WTC11 (cell line): ENCODE data around the gene ELN. TPM values are rescaled to one million over a fixed set of nuclear protein-coding genes. Genes with fewer than 3 reads are reported as not detected.

ENCODE experiments used
- ATAC-seq: fragments of 200-7000 bp; cut with Tn5 transposase; 2 replicates; pipeline ENCODE4 v1.10.0; 2021; ENCODE audit warnings: mild to moderate bottlenecking, moderate library complexity
- CTCF ChIA-PET: fragments of 300-600 bp; sonication (Branson Sonifier 250); formaldehyde crosslinking; loops from one replicate; lab custom pipeline; 2021; ENCODE audit warnings: antibody characterized with exemption; lab: Charles Lee
- POLR2A ChIA-PET: fragments of 350-600 bp; sonication (Branson Sonifier 250); formaldehyde crosslinking; loops from one replicate; lab custom pipeline; 2021; ENCODE audit warnings: antibody characterized with exemption; lab: Charles Lee
- DNase-seq: peaks from one replicate; pipeline ENCODE4 v3.0.0; 2021; ENCODE audit warnings: low spot score
- H3K27ac Mint-ChIP-seq: 2 replicates; pipeline ENCODE4 v1.8.0; 2021; ENCODE audit warnings: mixed read lengths
- H3K27me3 Mint-ChIP-seq: 2 replicates; pipeline ENCODE4 v1.8.0; 2021; ENCODE audit warnings: low read depth, mild to moderate bottlenecking, moderate library complexity, mixed read lengths
- H3K36me3 Mint-ChIP-seq: 2 replicates; pipeline ENCODE4 v1.8.0; 2021; ENCODE audit warnings: mixed read lengths
- H3K4me1 Mint-ChIP-seq: 2 replicates; pipeline ENCODE4 v1.8.0; 2022; ENCODE audit warnings: mixed read lengths
- H3K4me3 Mint-ChIP-seq: 2 replicates; pipeline ENCODE4 v1.8.0; 2021; ENCODE audit warnings: mild to moderate bottlenecking, moderate library complexity, mixed read lengths
- H3K9me3 Mint-ChIP-seq: 2 replicates; pipeline ENCODE4 v1.8.0; 2021; ENCODE audit warnings: mixed read lengths
- ATF3 ChIP-seq: sonication (generic); formaldehyde crosslinking; conservative IDR thresholded peaks from 2 replicates; pipeline ENCODE4 v1.8.1; 2022; ENCODE audit warnings: mild to moderate bottlenecking, missing genetic modification reagents
- ETV6 ChIP-seq: sonication (generic); formaldehyde crosslinking; IDR thresholded peaks from 2 replicates; pipeline ENCODE4 v1.8.1; 2022; ENCODE audit warnings: mild to moderate bottlenecking, missing genetic modification reagents
- FOXP4 ChIP-seq: sonication (generic); formaldehyde crosslinking; IDR thresholded peaks from 2 replicates; pipeline ENCODE4 v1.8.0; 2022; ENCODE audit warnings: mild to moderate bottlenecking, missing genetic modification reagents
- GTF2I ChIP-seq: fragments of 250-450 bp; sonication (Bioruptor Pico); conservative IDR thresholded peaks from 2 replicates; pipeline ENCODE4 v1.4.0; 2021; ENCODE audit warnings: mild to moderate bottlenecking
- IRF2 ChIP-seq: sonication (generic); formaldehyde crosslinking; IDR thresholded peaks from 2 replicates; pipeline ENCODE4 v1.8.0; 2022; ENCODE audit warnings: low read depth, missing genetic modification reagents, borderline replicate concordance
- JAZF1 ChIP-seq: fragments of 250-450 bp; sonication (Bioruptor Pico); IDR thresholded peaks from 2 replicates; pipeline ENCODE4 v1.9.0; 2021; ENCODE audit warnings: moderate library complexity, mild to moderate bottlenecking, inconsistent platforms
- JUN ChIP-seq: sonication (generic); formaldehyde crosslinking; IDR thresholded peaks from 2 replicates; pipeline ENCODE4 v1.8.0; 2023; ENCODE audit warnings: mild to moderate bottlenecking, missing genetic modification reagents
- NR3C1 ChIP-seq: sonication (generic); formaldehyde crosslinking; conservative IDR thresholded peaks from 2 replicates; pipeline ENCODE4 v1.8.1; 2023; ENCODE audit warnings: low read depth, mild to moderate bottlenecking, missing genetic modification reagents
- SMAD4 ChIP-seq: sonication (generic); formaldehyde crosslinking; IDR thresholded peaks from 2 replicates; pipeline ENCODE4 v1.8.0; 2022; ENCODE audit warnings: mild to moderate bottlenecking, missing genetic modification reagents
- ZNF121 ChIP-seq: sonication (generic); formaldehyde crosslinking; IDR thresholded peaks from 2 replicates; pipeline ENCODE4 v1.8.0; 2023; ENCODE audit warnings: missing genetic modification reagents
- ZNF138 ChIP-seq: sonication (generic); formaldehyde crosslinking; conservative IDR thresholded peaks from 2 replicates; pipeline ENCODE4 v1.8.1; 2022; ENCODE audit warnings: mild to moderate bottlenecking, moderate library complexity, missing genetic modification reagents
- ZNF219 ChIP-seq: sonication (generic); formaldehyde crosslinking; IDR thresholded peaks from 2 replicates; pipeline ENCODE4 v1.8.0; 2023; ENCODE audit warnings: missing genetic modification reagents, mild to moderate bottlenecking, borderline replicate concordance
- ZNF232 ChIP-seq: sonication (generic); formaldehyde crosslinking; IDR thresholded peaks from 2 replicates; pipeline ENCODE4 v1.8.0; 2022; ENCODE audit warnings: mild to moderate bottlenecking, missing genetic modification reagents
- ZNF671 ChIP-seq: fragments of 250-450 bp; sonication (Bioruptor Pico); IDR thresholded peaks from 2 replicates; pipeline ENCODE4 v1.8.0; 2021; ENCODE audit warnings: mild to moderate bottlenecking
- total RNA-seq: library from RNA; stranded (reverse); gene quantifications from 3 replicates; pipeline ENCODE4 v1.2.3, GENCODE V29; 2021
- TF ChIP-seq, protein P1 (sequence below): fragments of 200-600 bp; IDR thresholded peaks from 2 replicates; pipeline ENCODE4 v1.8.0; 2022; ENCODE audit warnings: antibody characterized with exemption
- TF ChIP-seq, protein P2 (sequence below): sonication (generic); formaldehyde crosslinking; IDR thresholded peaks from 2 replicates; pipeline ENCODE4 v1.8.0; 2022; ENCODE audit warnings: mild to moderate bottlenecking, missing genetic modification reagents

ELN gene
- total RNA-seq, 1 experiment from 2014 or later, result 3.3 TPM

GRCh38 chr7:73985737-73986141 is 42.2 kb upstream of the ELN start:
- Mint-ChIP-seq H3K27ac (no peak overlapping the region), H3K9me3 (no peaks in the 10 kb centered on the region), H3K36me3 (no peaks in the 10 kb centered on the region), H3K4me1 (no peaks in the 10 kb centered on the region), H3K27me3 (no peaks in the 10 kb centered on the region), H3K4me3 (no peak overlapping the region)
- no peak for TF ChIP-seq ZNF219 (CRISPR knock-in tag)
- TF ChIP-seq, protein P1, sequence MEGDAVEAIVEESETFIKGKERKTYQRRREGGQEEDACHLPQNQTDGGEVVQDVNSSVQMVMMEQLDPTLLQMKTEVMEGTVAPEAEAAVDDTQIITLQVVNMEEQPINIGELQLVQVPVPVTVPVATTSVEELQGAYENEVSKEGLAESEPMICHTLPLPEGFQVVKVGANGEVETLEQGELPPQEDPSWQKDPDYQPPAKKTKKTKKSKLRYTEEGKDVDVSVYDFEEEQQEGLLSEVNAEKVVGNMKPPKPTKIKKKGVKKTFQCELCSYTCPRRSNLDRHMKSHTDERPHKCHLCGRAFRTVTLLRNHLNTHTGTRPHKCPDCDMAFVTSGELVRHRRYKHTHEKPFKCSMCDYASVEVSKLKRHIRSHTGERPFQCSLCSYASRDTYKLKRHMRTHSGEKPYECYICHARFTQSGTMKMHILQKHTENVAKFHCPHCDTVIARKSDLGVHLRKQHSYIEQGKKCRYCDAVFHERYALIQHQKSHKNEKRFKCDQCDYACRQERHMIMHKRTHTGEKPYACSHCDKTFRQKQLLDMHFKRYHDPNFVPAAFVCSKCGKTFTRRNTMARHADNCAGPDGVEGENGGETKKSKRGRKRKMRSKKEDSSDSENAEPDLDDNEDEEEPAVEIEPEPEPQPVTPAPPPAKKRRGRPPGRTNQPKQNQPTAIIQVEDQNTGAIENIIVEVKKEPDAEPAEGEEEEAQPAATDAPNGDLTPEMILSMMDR, result no peak
- no peak for TF ChIP-seq JUN (CRISPR knock-in tag)
- DNase-seq (no peak), ATAC-seq (peak; percentile 36; the same call in 1 of the 2 replicates)
- POLR2A ChIA-PET, result no interaction called here
- CTCF ChIA-PET, result interaction anchor here (2.7 kb wide), 1 partner anchor 41 kb away, joined by 15 read pairs; no protein-coding TSS in a partner anchor

DNA sequence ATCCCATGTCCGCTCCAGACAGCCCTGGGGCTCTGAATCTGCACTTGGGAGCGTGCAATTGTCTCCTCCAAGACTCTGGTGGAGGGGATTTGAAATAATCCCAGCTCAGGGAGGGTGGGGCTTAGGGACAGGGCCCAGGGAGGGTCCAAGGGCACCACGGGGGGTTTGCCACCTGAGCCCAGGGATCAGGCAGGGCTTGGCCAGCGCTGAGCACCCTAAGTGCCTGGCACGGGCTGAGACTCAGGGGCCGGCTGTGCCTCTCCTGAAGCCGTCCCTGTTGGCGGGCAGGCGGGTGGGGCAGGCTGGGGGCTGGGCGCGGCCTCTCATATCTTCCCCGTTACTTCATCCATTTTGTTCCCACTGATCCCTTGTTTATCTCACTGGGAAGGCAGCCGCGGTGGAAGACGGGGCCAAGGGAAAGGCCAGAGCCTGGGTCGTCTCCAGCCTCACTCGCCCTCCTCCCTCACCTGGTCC is 41.8 kb upstream of the ELN start:
- Mint-ChIP-seq H3K4me3 (no peak overlapping the region), H3K27ac (no peak overlapping the region), H3K36me3 (no peaks in the 10 kb centered on the region), H3K9me3 (no peaks in the 10 kb centered on the region), H3K4me1 (no peaks in the 10 kb centered on the region), H3K27me3 (no peaks in the 10 kb centered on the region)
- CTCF ChIA-PET, result interaction anchor here (0.6 to 2.7 kb wide), 2 partner anchors 40 to 455 kb away, joined by 3 to 15 read pairs; no protein-coding TSS in a partner anchor
- POLR2A ChIA-PET, result no interaction called here
- ATAC-seq (no peak), DNase-seq (no peak)
- TF ChIP-seq, protein P2, sequence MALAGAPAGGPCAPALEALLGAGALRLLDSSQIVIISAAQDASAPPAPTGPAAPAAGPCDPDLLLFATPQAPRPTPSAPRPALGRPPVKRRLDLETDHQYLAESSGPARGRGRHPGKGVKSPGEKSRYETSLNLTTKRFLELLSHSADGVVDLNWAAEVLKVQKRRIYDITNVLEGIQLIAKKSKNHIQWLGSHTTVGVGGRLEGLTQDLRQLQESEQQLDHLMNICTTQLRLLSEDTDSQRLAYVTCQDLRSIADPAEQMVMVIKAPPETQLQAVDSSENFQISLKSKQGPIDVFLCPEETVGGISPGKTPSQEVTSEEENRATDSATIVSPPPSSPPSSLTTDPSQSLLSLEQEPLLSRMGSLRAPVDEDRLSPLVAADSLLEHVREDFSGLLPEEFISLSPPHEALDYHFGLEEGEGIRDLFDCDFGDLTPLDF (CRISPR knock-in tag), result no peak
- TF ChIP-seq JAZF1 (CRISPR knock-in tag) (no peak), ATF3 (no peak), ZNF232 (CRISPR knock-in tag) (no peak), GTF2I (CRISPR knock-in tag) (no peak), FOXP4 (CRISPR knock-in tag) (no peak)
- TF ChIP-seq, protein P1, result no peak

- ChIA-PET CTCF (interaction anchor here (2.7 to 3.3 kb wide), 2 partner anchors 8 to 39 kb away, joined by 15 to 18 read pairs; no protein-coding TSS in a partner anchor), POLR2A (no interaction called here)
- H3K36me3 Mint-ChIP-seq, result no peaks in the 10 kb centered on the region
- no peak overlapping the region for H3K27ac Mint-ChIP-seq
- H3K9me3 Mint-ChIP-seq, result no peaks in the 10 kb centered on the region
- ATAC-seq (no peak), DNase-seq (no peak)
- H3K4me3 Mint-ChIP-seq, result no peak overlapping the region
- TF ChIP-seq ETV6 (CRISPR knock-in tag), result no peak
- no peak for TF ChIP-seq ZNF138 (CRISPR knock-in tag)
- TF ChIP-seq IRF2 (CRISPR knock-in tag), result no peak
- TF ChIP-seq SMAD4 (CRISPR knock-in tag), result no peak
- no peak for TF ChIP-seq NR3C1 (CRISPR knock-in tag)
- no peak for TF ChIP-seq ZNF671 (CRISPR knock-in tag)
- peak; percentile 16; the same call in 1 of the 2 replicates for TF ChIP-seq ZNF121
- no peaks in the 10 kb centered on the region for H3K27me3 Mint-ChIP-seq
- no peaks in the 10 kb centered on the region for H3K4me1 Mint-ChIP-seq
Observed at GRCh38 chr7:73987298-73987697, 40.7 kb upstream of the ELN start.
